Ishikawa (cell line): Measurements from ENCODE around the gene LCK.

Source experiments
- CEBPB ChIP-seq: IDR thresholded peaks from 2 replicates; pipeline ENCODE4 v1.6.1; 2012
- CREB1 ChIP-seq: IDR thresholded peaks from 2 replicates; pipeline ENCODE4 v1.6.1; 2012; ENCODE audit warnings: low read depth
- EGR1 ChIP-seq: IDR thresholded peaks from 2 replicates; pipeline ENCODE4 v1.6.1; 2012
- EP300 ChIP-seq: IDR thresholded peaks from 2 replicates; pipeline ENCODE4 v1.6.1; 2012; ENCODE audit warnings: borderline replicate concordance
- FOXM1 ChIP-seq: IDR thresholded peaks from 2 replicates; pipeline ENCODE4 v1.6.1; 2012; ENCODE audit warnings: low read depth, borderline replicate concordance
- NFIC ChIP-seq: IDR thresholded peaks from 2 replicates; pipeline ENCODE4 v1.6.1; 2012
- RAD21 ChIP-seq: IDR thresholded peaks from 2 replicates; pipeline ENCODE4 v1.6.1; 2012; ENCODE audit warnings: low read depth
- REST ChIP-seq: IDR thresholded peaks from 2 replicates; pipeline ENCODE4 v1.6.1; 2012; ENCODE audit warnings: low read depth, mild to moderate bottlenecking
- TAF1 ChIP-seq: IDR thresholded peaks from 2 replicates; pipeline ENCODE4 v1.6.1; 2012; ENCODE audit warnings: low read depth, mild to moderate bottlenecking
- TCF12 ChIP-seq: IDR thresholded peaks from 2 replicates; pipeline ENCODE4 v1.6.1; 2012; ENCODE audit warnings: low read depth
- TEAD4 ChIP-seq: IDR thresholded peaks from 2 replicates; pipeline ENCODE4 v1.6.1; 2012
- YY1 ChIP-seq: IDR thresholded peaks from 2 replicates; pipeline ENCODE4 v1.6.1; 2012; ENCODE audit warnings: low read depth
- ZBTB7A ChIP-seq: IDR thresholded peaks from 2 replicates; pipeline ENCODE4 v1.6.1; 2012; ENCODE audit warnings: low read depth
- TF ChIP-seq, protein P1 (sequence below): IDR thresholded peaks from 2 replicates; pipeline ENCODE4 v1.6.1; 2012
- TF ChIP-seq, protein P2 (sequence below): IDR thresholded peaks from 2 replicates; pipeline ENCODE4 v1.6.1; 2012

Gene LCK

DNA sequence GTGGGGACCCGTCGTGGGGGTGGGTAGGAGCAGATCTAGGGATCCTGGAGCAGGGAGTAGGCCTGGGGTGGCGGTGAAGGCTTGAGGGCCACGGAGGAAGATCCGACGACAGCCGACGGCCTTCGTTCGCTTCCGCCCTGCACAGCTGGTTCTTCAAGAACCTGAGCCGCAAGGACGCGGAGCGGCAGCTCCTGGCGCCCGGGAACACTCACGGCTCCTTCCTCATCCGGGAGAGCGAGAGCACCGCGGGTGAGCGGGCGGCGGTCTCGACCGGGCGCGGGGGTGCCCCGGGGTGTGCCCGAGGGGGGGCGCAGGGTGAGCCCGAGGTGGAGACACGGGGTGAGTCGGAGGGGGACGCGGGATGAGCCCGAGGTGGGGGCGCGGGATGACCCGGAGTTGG is 24.4 kb downstream of the LCK start:
- no peak for TF ChIP-seq NFIC
- TF ChIP-seq, protein P1, sequence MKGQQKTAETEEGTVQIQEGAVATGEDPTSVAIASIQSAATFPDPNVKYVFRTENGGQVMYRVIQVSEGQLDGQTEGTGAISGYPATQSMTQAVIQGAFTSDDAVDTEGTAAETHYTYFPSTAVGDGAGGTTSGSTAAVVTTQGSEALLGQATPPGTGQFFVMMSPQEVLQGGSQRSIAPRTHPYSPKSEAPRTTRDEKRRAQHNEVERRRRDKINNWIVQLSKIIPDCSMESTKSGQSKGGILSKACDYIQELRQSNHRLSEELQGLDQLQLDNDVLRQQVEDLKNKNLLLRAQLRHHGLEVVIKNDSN, result no peak
- TF ChIP-seq TAF1, result no peak
- no peak for TF ChIP-seq TCF12
- TF ChIP-seq EGR1, result no peak
- TF ChIP-seq, protein P2, sequence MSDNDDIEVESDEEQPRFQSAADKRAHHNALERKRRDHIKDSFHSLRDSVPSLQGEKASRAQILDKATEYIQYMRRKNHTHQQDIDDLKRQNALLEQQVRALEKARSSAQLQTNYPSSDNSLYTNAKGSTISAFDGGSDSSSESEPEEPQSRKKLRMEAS, result no peak
- TF ChIP-seq RAD21, result no peak
- TF ChIP-seq FOXM1, result no peak
- no peak for TF ChIP-seq CREB1
- no peak for TF ChIP-seq ZBTB7A
- no peak for TF ChIP-seq CEBPB
- no peak for TF ChIP-seq REST
- no peak for TF ChIP-seq YY1
- TF ChIP-seq TEAD4, result no peak
- TF ChIP-seq EP300, result no peak

- no peak for TF ChIP-seq NFIC
- TF ChIP-seq CEBPB, result no peak
- TF ChIP-seq EP300, result no peak
- TF ChIP-seq TCF12, result no peak
- no peak for TF ChIP-seq CREB1
These were observed 25.1 kb downstream of the LCK start for GRCh38 chr1:32276032-32276782.

DNA sequence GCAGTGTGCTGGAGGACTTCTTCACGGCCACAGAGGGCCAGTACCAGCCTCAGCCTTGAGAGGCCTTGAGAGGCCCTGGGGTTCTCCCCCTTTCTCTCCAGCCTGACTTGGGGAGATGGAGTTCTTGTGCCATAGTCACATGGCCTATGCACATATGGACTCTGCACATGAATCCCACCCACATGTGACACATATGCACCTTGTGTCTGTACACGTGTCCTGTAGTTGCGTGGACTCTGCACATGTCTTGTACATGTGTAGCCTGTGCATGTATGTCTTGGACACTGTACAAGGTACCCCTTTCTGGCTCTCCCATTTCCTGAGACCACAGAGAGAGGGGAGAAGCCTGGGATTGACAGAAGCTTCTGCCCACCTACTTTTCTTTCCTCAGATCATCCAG is 34.6 kb downstream of the LCK start:
- no peak for TF ChIP-seq TAF1
- TF ChIP-seq NFIC, result no peak
- TF ChIP-seq RAD21, result no peak
- no peak for TF ChIP-seq REST
- TF ChIP-seq TCF12, result no peak
- TF ChIP-seq FOXM1, result no peak

GRCh38 chr1:32286763-32287162 is 35.7 kb downstream of the LCK start:
- TF ChIP-seq CEBPB (no peak), NFIC (no peak)

- TF ChIP-seq, protein P1, result no peak
- no peak for TF ChIP-seq REST
- TF ChIP-seq EP300, result no peak
- TF ChIP-seq RAD21, result no peak
These were observed 38.2 kb downstream of the LCK start for GRCh38 chr1:32289256-32289655.
